Measurements from ENCODE around the gene CALHM5.

CALHM5 gene

DNA sequence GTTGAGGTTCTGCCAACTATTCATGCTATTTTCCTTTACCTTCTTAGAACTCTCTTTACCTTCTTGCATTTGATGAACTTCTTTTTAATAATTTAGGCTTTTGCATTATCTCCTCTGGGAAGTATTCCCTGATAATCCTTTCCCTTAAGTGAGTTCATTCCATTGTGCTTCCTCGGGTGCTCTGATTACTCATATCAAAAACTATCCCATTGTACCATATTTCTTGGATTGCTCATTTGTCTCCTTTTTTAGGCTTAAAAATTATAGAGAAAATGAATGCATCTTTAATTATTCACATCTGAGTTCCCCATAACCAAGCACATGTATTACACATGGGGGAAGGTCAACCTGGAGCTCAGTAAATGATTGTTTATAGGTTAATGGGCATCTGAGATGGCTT, 44.6 kb downstream of the CALHM5 start:
- no peak for FAIRE-seq

DNA sequence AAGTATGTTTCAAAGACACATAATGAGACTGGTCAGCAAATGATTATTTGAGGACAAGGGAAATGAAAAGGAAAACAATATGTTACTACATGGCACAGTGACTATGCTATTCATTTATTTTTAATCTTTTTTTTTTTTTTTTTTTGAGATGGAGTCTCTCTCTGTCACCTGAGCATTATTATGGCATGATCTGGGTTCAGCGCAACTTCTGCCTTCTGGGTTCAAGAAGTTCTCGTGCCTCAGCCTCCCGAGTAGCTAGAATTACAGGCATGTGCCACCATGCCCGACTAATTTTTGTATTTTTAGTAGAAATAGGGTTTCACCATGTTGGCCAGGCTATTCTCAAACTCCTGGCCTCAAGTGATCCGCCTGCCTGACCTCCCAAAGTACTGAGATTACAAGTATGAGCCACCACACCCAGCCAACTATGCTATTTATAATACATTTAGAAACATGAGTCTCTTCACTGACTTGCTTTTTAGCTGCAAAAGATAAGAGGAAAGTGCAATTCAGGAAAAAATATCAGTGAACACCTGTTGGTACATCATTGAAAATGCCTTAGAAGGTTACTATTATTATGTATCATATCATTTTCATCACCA, 45.5 kb downstream of the CALHM5 start:
- FAIRE-seq: no peak

DNA sequence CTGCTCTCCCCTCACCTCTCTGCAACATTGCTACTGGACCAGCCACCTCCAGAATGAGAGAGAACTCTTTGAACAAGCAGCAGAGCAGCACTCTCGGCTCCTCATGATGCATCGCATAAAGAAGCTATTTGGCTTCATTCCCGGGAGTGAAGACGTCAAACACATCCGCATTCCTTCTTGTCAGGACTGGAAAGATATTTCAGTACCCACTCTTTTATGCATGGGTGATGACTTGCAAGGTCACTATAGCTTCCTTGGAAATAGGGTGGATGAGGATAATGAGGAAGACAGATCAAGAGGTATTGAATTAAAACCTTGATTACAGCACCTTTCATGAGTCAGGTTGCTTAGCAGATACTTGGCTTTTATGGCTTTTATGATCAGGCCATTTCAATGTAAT, 46.5 kb downstream of the CALHM5 start:
- FAIRE-seq: no peak

DNA sequence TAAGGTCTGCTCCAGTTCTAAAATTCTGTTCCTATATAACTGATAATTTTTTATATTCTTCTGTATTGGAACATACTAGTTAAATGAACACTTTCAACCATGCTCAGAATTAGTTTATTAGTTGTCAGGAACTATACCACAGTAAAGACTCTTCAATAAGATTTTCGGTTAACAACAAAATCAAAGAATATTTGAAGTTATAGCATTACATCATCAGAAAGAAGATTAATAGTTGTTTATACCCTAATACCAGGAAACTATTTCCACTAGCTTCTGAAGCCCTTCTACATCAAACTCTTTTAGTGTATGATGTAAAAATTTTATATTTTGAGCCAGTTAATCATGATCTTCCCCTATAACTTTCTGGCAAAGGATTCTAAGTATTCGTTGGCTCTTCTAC, 48.7 kb downstream of the CALHM5 start:
- FAIRE-seq: no peak

DNA sequence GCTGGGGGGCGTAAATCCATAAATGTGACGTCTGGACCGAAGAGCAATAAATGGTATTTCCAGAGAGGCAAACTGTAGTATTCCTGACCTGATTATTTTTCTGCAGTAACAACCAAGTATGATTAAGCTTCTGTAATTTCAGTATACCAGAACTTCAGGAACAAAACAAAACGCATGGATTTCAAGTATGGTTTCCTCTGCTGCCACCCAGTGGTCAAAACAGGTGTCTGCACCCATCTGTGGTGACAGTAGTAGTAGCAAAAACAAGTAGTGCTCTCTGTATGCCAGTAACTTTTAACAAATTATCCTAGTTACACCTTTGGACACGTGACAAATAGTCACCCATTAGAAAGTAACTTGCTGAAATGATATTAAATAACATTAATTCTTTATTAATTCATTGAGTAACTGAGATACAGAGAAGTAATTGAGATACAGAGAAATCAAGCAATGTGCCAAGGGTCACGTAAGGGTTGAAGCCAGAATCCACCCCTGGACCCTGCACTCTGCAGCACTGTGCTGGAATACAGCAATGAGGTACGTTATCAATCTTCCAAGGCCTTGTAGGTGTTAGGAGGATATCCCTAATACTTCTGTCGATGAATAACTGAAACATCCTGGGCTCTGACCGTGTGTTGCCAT, 50.1 kb downstream of the CALHM5 start:
- FAIRE-seq: peak; percentile 91

DNA sequence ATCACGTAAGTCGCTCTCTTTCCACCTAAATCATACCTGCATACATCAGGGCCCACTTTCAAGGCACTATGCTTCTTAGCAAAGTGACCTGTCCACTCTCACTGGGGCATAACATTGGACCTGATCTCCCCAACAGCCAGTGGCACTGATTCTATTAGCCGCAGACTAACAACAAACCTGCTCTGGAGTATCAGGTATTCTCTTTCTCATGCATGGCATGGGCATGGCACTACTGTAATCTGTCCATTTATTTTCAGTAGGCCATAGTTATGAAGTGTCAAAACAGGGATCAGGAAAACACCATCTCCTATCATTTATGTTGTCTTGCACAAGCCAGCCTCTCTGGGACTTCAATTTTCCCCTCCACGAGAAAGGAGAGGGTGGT, 50.6 kb downstream of the CALHM5 start:
- FAIRE-seq: no peak

DNA sequence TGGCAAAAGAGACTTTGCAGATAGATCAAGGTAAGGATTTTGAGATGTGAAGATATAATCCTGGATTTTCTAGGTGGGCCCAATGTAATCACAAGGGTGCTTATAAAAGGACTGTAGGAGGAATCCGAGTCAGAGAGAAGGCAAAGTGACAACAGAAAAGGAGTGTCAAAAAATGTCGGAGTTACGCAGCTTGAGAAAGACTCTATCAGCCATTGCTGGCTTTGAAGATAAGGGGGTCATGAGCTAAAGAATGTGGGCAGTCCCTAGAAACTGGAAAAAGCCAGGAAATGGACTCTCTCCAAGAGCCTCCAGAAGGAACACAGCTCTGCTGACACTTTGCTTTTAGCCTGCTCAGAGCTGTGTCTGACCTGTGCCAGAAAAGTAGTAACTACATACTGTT, 51.2 kb downstream of the CALHM5 start:
- FAIRE-seq: no peak

DNA sequence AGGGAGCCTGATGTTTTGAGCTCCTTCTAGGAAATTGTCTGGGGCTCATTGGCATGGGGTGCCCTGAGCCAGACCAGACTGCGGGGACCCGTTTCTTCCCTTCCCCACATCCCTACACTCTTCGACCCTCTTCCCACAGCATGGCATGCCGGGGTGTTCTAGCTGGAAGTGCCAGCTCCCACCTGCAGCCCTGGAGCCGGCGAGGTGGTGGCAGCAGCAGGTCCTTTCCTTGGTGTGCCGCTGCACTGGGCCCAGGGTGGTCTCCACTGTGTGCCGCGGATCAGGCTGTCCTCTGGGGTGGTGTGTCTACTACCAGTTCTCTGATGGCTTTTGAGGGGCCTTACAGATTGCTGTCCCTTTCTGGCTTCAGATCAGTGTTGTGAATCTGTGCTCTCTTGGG, 52.4 kb downstream of the CALHM5 start:
- no peak for FAIRE-seq

DNA sequence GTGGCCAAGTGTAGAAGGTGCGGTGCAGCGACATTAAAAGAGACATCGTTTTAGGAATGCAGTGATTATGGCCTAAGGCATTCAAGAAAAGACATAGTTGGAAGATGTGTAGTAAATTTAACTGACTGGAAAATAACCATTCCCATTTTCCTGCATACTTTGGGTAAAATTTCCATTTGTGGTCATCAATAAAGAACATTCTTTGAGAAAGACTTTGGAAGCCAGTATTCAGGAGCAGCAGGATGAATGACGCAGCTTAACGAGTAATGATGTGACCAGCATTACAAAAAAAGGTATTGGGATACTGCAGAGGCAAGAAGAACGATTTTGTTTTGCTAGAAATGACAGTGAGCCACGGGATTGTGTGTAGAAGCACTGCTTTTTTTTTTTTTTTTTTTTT, 52.9 kb downstream of the CALHM5 start:
- FAIRE-seq: no peak

DNA sequence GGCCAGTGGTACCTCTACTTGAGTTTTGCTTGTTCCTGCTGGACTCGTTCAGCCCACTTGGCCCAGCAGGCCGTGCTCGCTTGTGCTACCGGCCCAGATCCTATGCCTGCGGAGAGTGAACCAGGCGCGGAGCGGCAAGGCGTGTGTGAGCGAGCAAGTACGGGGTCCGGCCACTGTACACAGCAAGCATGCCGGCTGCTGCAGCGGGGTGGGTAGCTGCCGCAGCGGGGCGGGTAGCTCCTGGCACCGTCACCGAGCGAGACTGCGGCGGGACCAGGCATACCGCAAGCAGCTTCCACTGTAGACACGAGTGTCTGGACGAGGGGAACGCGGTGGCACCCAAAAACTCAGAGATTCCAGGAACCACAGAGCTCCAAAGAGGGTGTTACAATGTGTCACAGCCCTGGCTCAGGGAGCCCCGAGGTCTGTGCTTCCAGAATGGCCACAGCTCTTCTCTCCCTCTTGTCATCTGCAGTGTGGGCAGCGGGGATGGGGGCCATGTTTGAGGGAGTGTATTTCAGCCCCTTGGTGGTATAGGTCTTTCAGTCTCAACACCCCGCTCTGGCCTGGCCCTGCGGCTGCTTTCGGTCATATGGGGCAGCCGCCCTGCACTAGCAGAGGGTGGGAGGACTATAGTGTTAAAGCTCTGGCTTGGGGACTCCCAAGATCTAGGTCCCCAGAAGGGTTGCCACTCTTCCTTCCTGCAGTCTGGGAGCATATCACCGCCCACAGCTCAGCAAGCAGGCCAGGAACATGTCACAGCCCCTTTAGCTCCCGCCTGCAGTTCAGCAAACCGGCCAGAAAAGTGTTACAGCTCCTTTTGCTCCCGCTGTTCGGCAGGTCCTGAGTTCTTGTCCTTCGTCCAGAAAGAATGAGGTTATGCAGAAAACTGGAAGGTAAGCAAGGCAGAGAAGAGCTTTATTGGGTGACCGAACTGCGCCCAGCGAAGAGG, 53.8 kb downstream of the CALHM5 start:
- FAIRE-seq: no peak

DNA sequence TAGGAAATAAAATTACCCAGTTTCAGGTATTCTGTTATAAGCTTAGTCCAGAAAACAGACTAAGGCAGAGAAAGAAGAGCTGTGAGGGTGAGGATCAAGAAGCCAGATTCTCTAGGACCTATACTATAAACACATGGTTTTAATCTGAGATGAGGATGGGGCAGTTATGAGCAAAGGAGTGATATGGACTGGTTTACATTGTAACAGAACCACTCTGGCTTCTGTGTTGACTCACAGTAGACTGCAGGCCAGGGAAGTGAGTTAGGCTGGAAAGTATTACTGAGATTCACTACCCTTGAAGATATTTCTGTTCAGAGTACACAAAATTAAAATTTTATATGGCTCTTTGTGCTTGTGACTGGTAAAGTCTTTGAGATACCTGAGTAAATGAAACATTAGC, 56.7 kb downstream of the CALHM5 start:
- no peak for FAIRE-seq

DNA sequence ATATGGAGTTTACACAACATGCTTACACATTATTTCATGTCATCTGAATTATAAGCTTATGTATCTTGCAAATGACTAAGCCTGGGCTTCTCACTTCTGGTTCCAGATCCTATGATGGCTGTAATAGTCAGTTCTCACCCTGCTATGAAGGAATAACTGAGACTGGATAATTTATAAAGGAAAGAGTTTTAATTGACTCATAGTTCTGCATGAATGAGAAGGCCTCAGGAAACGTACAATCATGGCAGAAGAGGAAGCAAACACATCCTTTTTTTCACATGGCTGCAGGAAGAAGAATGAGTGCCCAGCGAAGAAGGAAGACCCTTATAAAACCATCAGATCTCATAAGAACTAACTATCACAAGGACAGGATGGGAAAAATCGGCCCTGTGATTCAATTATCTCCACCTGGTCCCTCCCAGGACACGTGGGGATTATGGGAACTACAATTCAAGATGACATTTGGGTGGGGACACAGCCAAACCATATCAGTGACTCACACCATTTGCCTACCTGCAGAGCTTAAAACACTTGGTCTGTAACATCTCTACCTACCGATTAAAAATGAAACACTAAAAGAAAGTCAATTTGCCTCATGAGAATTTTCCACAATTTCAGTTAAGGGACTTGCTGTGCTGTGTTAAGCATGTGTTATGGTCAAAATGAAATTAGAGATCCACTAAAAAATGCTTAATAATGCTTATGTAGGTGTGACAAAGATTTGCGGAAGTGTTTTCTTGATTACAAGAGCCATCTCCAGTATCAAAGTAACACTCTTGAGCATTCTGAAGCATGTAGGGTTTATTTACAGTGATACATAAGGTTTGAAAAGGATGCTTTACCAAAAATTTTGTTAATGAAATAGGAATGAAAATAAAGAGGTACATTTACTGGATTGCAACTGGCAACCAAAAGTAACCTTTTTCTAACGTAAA, 57.6 kb downstream of the CALHM5 start:
- no peak for FAIRE-seq

DNA sequence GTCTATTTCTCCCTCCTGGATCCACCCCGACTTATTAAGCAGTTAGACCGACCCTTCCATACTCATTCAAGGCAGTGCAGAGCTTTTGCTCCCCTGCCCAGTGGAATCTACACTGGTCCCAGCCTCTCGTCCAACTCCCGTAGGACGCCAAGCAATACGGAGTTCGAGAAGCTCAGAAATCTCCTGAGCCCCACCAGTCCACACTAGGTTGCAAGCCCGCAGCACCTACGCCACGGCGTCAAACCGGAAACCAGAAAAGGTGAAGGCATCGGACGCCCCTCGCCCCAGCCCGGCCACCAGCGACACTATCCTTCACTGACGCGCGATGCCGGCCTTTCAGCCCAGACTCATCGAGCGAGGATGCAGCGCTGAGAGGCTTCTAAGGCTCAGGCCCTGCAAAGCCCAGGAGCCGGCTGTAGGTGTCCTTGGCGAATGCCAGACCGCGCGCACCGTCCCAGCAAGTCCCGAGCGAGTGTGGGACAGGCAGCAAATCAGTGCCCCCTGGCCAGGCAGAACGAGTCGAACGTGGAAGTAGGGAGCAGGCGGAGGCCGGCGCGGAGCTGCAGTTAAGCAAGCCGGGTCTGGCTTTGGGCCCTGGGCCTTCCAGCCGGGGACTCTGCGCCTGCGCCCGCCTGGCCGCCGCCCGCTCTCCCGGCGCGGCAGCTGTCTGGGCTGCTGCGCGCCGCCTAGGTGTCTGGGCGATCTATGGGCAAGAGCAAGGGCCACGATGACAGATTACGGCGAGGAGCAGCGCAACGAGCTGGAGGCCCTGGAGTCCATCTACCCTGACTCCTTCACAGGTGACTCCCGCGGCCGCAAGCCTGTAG, 59.6 kb downstream of the CALHM5 start, which contains the start of gene RWDD1:
Gene RWDD1 (plus strand): TSS at position 649 of the 827 bp plus-strand sequence. CDS start 79 bp downstream, at position 728.
- peak; percentile 93 for FAIRE-seq

DNA sequence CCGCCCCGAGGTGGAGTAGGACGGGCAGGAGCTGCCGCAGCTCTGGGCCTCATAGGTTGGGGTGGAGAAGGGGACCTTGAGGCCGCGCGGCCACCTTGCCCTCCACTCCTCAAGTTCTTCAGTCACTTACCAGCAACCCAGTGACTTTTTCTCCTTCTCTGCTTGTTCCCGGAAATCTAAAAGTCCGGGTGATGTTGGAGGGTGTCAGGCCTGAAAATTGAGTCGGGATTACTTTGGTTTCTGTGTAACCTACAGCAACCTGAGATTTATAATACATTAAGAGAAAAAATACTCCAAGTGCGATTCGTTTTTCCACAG, 60.2 kb downstream of the CALHM5 start:
- no peak for FAIRE-seq

DNA sequence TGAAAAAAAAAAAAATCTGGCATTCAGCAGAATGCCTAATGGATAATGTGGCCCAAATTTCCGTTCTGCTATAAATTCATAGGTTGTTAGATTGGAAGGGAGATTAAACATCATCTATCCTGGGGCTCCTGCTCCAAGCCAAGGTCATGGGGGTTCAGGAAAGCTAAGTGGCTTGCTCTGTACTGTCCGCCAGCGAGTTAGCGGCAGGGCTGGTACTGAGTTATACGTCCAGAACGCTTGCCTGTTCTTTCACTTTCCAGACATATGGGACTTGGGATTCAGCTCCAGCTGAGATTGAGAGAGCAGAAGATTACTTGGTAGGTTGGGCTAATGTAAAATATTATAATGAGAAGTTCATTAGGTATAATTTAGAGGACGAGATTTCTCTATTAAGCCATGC, 60.7 kb downstream of the CALHM5 start:
- FAIRE-seq: no peak
